ENCODE results near the gene WDFY4.

WDFY4 gene

GRCh38 chr10:48940372-48940771 is 255.7 kb downstream of the WDFY4 start:
- no peak overlapping the region for H3K4me3 ChIP-seq (ENCODE audit: control insufficient read depth, low read depth, low read length)
- DNase-seq (ENCODE audit: low read depth), result no peak
- TF ChIP-seq, protein P1, sequence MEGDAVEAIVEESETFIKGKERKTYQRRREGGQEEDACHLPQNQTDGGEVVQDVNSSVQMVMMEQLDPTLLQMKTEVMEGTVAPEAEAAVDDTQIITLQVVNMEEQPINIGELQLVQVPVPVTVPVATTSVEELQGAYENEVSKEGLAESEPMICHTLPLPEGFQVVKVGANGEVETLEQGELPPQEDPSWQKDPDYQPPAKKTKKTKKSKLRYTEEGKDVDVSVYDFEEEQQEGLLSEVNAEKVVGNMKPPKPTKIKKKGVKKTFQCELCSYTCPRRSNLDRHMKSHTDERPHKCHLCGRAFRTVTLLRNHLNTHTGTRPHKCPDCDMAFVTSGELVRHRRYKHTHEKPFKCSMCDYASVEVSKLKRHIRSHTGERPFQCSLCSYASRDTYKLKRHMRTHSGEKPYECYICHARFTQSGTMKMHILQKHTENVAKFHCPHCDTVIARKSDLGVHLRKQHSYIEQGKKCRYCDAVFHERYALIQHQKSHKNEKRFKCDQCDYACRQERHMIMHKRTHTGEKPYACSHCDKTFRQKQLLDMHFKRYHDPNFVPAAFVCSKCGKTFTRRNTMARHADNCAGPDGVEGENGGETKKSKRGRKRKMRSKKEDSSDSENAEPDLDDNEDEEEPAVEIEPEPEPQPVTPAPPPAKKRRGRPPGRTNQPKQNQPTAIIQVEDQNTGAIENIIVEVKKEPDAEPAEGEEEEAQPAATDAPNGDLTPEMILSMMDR (conservative IDR thresholded peaks at IDR 0.05; ENCODE audit: control insufficient read depth, insufficient read depth, low read depth, low read length), result no peak

GRCh38 chr10:48940958-48941357 is 256.3 kb downstream of the WDFY4 start:
- H3K4me3 ChIP-seq (ENCODE audit: control insufficient read depth, low read depth, low read length), result no peak overlapping the region
- TF ChIP-seq, protein P1 (conservative IDR thresholded peaks at IDR 0.05; ENCODE audit: control insufficient read depth, insufficient read depth, low read depth, low read length), result no peak
- DNase-seq (ENCODE audit: low read depth), result no peak

DNA sequence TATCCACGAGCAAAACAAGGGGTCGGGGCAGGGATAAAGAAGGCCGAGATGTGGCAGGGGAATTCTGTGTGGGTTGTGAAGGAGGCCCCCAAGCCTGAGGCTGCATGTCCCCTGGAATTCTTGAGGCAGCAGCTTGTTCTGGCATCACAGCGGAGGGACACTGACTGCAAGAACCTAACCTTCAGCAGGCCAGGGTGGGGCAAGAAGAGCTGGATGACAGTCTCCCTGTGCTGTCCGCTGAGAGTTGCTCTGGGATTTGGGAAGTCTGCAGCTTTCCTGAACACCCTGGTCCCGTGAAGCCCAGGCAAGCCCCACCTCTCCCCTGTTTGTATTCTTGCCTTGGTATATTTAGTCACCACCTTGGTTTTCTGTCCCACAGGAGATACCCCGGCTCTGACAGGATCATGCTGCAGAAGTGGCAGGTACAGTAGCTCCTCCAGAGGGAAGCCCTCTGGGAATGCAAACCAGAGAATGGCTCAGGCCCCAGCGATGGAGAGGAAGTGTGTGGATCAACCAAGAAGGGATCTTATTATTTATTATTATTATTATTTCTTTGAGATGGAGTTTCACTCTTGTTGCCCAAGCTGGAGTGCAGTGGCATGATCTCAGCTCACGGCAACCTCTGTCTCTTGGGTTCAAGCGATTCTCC is 256.9 kb downstream of the WDFY4 start:
- no peak overlapping the region for H3K4me3 ChIP-seq (ENCODE audit: control insufficient read depth, low read depth, low read length)
- DNase-seq (ENCODE audit: low read depth), result no peak
- TF ChIP-seq, protein P1 (conservative IDR thresholded peaks at IDR 0.05; ENCODE audit: control insufficient read depth, insufficient read depth, low read depth, low read length), result no peak

GRCh38 chr10:48943096-48943495 is 258.4 kb downstream of the WDFY4 start:
- TF ChIP-seq, protein P1 (conservative IDR thresholded peaks at IDR 0.05; ENCODE audit: control insufficient read depth, insufficient read depth, low read depth, low read length), result no peak
- H3K4me3 ChIP-seq (ENCODE audit: control insufficient read depth, low read depth, low read length), result no peak overlapping the region
- DNase-seq (ENCODE audit: low read depth), result no peak

DNA sequence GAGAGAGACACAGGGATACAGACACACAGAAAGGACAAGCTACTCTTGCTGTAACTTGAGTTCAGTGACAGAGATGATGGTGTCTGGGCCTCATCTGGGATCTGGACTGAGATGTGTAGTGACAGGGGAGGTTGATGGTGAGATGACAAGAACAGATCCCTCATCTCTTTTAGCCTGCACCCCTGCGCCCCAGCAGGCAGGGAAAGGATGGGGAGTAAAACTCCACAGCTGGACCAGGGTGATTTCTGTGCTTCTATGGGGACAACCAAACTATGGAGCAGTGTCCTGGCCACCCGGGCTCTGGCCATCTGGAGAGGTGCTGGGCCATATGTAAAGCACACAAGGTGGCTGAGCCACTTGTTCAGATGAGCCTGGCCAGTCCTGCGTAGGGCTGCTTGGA is 259.5 kb downstream of the WDFY4 start:
- TF ChIP-seq, protein P1 (conservative IDR thresholded peaks at IDR 0.05; ENCODE audit: control insufficient read depth, insufficient read depth, low read depth, low read length), result no peak
- H3K4me3 ChIP-seq (ENCODE audit: control insufficient read depth, low read depth, low read length), result no peak overlapping the region
- no peak for DNase-seq (ENCODE audit: low read depth)

DNA sequence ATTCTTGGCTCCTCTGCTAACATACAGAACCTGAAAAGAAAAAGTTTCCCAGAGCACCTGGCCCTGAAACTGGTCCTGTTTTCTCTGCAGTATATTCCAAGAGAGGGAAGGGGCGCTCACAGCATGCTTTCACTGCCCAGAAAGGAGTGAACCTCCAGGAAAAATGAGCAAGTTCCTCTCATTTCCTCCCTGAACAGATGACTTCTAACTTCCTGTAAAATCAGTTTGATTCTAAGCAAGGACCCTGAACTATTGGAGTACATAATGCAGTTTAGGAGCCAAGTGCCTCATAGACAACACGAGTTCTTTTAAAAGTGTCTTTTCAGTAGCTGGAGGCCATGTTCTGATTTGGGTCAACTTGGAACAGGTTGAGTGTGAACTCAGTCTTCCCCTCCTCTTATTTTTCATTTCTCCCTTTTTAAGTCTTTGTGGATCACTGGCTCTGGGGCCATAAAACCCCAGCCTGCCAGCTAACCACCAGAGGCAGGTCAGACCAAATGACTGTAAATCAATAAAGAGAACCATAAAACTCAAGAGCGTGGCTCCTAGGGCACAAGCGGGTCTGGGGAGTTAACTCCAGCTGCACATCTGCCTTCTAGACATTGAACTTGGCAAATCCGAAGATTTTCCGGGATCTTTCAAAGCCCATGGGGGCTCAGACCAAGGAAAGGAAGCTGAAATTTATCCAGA is 260.9 kb downstream of the WDFY4 start:
- H3K4me3 ChIP-seq (ENCODE audit: control insufficient read depth, low read depth, low read length), result no peak overlapping the region
- DNase-seq (ENCODE audit: low read depth), result no peak
- TF ChIP-seq, protein P1 (conservative IDR thresholded peaks at IDR 0.05; ENCODE audit: control insufficient read depth, insufficient read depth, low read depth, low read length), result no peak

Measured in fibroblast of mammary gland (primary cell).